Transverse colon (tissue), 4 donors: Measurements from ENCODE around the gene RMND1.

Source experiments
- EP300 ChIP-seq: sonication (generic); formaldehyde crosslinking; IDR thresholded peaks from one replicate; pipeline ENCODE4 v1.6.1; 2017; ENCODE audit warnings: antibody characterized with exemption, low read depth
- POLR2AphosphoS5 ChIP-seq, 3 donors: sonication (generic); formaldehyde crosslinking; IDR thresholded peaks; one replicate each; pipeline ENCODE4 v1.6.1; 2016; ENCODE audit warnings: antibody characterized with exemption in 3 of 3
- TF ChIP-seq, protein P1 (sequence below), 5 experiments: fragments of 200-600 bp in 3 of 5; fragments of 450-650 bp in 2 of 5; sonication (generic) in 3 of 5; IDR thresholded peaks; 1 replicate in 2 of 5; 2 replicates in 3 of 5; pipeline ENCODE4 v1.5.1; 2016 to 2017; ENCODE audit warnings: antibody characterized with exemption in 5 of 5, inconsistent platforms in 3 of 5, mild to moderate bottlenecking in 2 of 5, moderate library complexity in 1 of 5

- TF ChIP-seq, protein P1, sequence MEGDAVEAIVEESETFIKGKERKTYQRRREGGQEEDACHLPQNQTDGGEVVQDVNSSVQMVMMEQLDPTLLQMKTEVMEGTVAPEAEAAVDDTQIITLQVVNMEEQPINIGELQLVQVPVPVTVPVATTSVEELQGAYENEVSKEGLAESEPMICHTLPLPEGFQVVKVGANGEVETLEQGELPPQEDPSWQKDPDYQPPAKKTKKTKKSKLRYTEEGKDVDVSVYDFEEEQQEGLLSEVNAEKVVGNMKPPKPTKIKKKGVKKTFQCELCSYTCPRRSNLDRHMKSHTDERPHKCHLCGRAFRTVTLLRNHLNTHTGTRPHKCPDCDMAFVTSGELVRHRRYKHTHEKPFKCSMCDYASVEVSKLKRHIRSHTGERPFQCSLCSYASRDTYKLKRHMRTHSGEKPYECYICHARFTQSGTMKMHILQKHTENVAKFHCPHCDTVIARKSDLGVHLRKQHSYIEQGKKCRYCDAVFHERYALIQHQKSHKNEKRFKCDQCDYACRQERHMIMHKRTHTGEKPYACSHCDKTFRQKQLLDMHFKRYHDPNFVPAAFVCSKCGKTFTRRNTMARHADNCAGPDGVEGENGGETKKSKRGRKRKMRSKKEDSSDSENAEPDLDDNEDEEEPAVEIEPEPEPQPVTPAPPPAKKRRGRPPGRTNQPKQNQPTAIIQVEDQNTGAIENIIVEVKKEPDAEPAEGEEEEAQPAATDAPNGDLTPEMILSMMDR (IDR thresholded peaks at IDR 0.05): no peak
- TF ChIP-seq POLR2AphosphoS5 (IDR thresholded peaks at IDR 0.05): no peak
- TF ChIP-seq EP300: no peak
Measured at GRCh38 chr6:151370509-151371078, 81.3 kb downstream of the RMND1 start.
